Astrocyte (in vitro differentiated cells and primary cell): ENCODE results near the gene PDE7B.

ENCODE experiments used
- CTCF ChIP-seq: IDR thresholded peaks from 2 replicates; pipeline ENCODE4 v1.5.1; 2011; ENCODE audit warnings: low read depth, mild to moderate bottlenecking, inconsistent platforms, low read length, moderate library complexity; ENCODE audit not compliant: insufficient read depth
- EZH2 ChIP-seq: IDR thresholded peaks from 2 replicates; pipeline ENCODE4 v1.6.1; 2012; ENCODE audit warnings: mild to moderate bottlenecking, low read length, inconsistent platforms; ENCODE audit not compliant: insufficient read depth

GRCh38 chr6:136050475-136050874, 199.0 kb downstream of the PDE7B start:
- TF ChIP-seq CTCF (no peak), EZH2 (no peak)
